HepG2 (cell line): ENCODE measurements around the gene TEX51. TPM values are rescaled to one million over a fixed set of nuclear protein-coding genes. Genes with fewer than 3 reads are reported as not detected.

ENCODE experiments used
- ATAC-seq: fragments of 200-7000 bp; cut with Tn5 transposase; 3 replicates; pipeline ENCODE4 v1.9.1; 2020; ENCODE audit warnings: mild to moderate bottlenecking, moderate library complexity
- BruUV-seq: library from RNA; stranded (reverse); fragments of 400-500 nt; replicated peaks from 2 replicates; lab custom pipeline; 2021; lab: Mats Ljungman, UMichigan
- CTCF ChIA-PET: fragments of 300-600 bp; formaldehyde crosslinking; extraction: SDS; loops from one replicate; lab custom pipeline; 2021; ENCODE audit warnings: low total read pairs, inconsistent platforms, low intra/inter-chr PET ratio; lab: Yijun Ruan, JAX
- POLR2A ChIA-PET: fragments of 350-600 bp; sonication (Branson Sonifier 250); formaldehyde crosslinking; loops from one replicate; lab custom pipeline; 2020; ENCODE audit warnings: antibody characterized with exemption, inconsistent platforms; lab: Yijun Ruan, JAX
- DNase-seq: peaks from one replicate; pipeline ENCODE4 v3.0.0-alpha.2; 2015; ENCODE audit warnings: low spot score
- FAIRE-seq: peaks from 3 replicates; lab custom pipeline; 2011; peaks lifted over from hg19 to GRCh38; lab: Jason Lieb, UNC
- H2AFZ ChIP-seq: one replicate; pipeline ENCODE4 v1.6.1; 2011; ENCODE audit warnings: low read length, inconsistent platforms
- H3K27ac ChIP-seq: fragments of 300-600 bp; 3 replicates; pipeline ENCODE4 v1.8.0; 2011; ENCODE audit warnings: mixed run types, mild to moderate bottlenecking, mixed read lengths, low read length, inconsistent platforms; ENCODE audit not compliant: insufficient read depth; ENCODE audit errors: extremely low read length
- H3K27me3 ChIP-seq, 2 experiments: fragments of 200-600 bp in 1 of 2; 2 replicates in 1 of 2; 3 replicates in 1 of 2; pipeline versions ENCODE4 v1.6.0 to v1.8.0; 2011; ENCODE audit warnings: low read length in 2 of 2, mild to moderate bottlenecking in 2 of 2, moderate library complexity in 2 of 2, inconsistent platforms in 1 of 2; ENCODE audit not compliant: insufficient read depth in 2 of 2, control insufficient read depth in 1 of 2
- H3K36me3 ChIP-seq, 2 experiments: fragments of 200-600 bp in 1 of 2; replicated peaks in 1 of 2; 2 replicates in 1 of 2; 3 replicates in 1 of 2; pipeline versions ENCODE4 v1.5.1 to v1.8.0; 2011; ENCODE audit warnings: low read length in 2 of 2, inconsistent platforms in 1 of 2; ENCODE audit not compliant: insufficient read depth in 2 of 2, control insufficient read depth in 1 of 2
- H3K4me1 ChIP-seq: 2 replicates; pipeline ENCODE4 v1.5.1; 2012; ENCODE audit warnings: low read length, inconsistent platforms; ENCODE audit not compliant: insufficient read depth
- H3K4me2 ChIP-seq: 2 replicates; pipeline ENCODE4 v1.6.0; 2011; ENCODE audit warnings: low read depth, low read length, inconsistent platforms
- H3K4me3 ChIP-seq, 3 experiments: fragments of 200-600 bp in 1 of 3; sonication (generic), shearing (Covaris generic) in 1 of 3; replicated peaks in 1 of 3; 2 replicates each; pipeline ENCODE4 v1.5.1; 2011 to 2016; ENCODE audit warnings: low read length in 3 of 3, inconsistent platforms in 2 of 3, low read depth in 2 of 3, mild to moderate bottlenecking in 2 of 3, control low read depth in 1 of 3, mixed read lengths in 1 of 3; ENCODE audit not compliant: insufficient read depth in 1 of 3
- H3K79me2 ChIP-seq: one replicate; pipeline ENCODE4 v1.6.1; 2011; ENCODE audit warnings: low read length, inconsistent platforms; ENCODE audit not compliant: insufficient read depth
- H3K9ac ChIP-seq: 2 replicates; pipeline ENCODE4 v1.6.0; 2011; ENCODE audit warnings: mild to moderate bottlenecking, low read depth, low read length, inconsistent platforms; ENCODE audit not compliant: insufficient read depth
- H3K9me3 ChIP-seq: 2 replicates; pipeline ENCODE4 v1.5.1; 2012; ENCODE audit warnings: mild to moderate bottlenecking, low read length
- H4K20me1 ChIP-seq: 2 replicates; pipeline ENCODE4 v1.6.0; 2011; ENCODE audit warnings: inconsistent platforms, mild to moderate bottlenecking, low read length, moderate library complexity; ENCODE audit not compliant: insufficient read depth
- AKAP8 ChIP-seq: sonication (generic); formaldehyde crosslinking; IDR thresholded peaks from 2 replicates; pipeline ENCODE4 v1.5.1; 2020; ENCODE audit warnings: mild to moderate bottlenecking, missing genetic modification reagents
- CSRNP1 ChIP-seq: sonication (generic); formaldehyde crosslinking; IDR thresholded peaks from 2 replicates; pipeline ENCODE4 v1.8.1; 2023; ENCODE audit warnings: mild to moderate bottlenecking, missing genetic modification reagents
- IRF1 ChIP-seq: sonication (generic); formaldehyde crosslinking; IDR thresholded peaks from 2 replicates; pipeline ENCODE4 v1.4.0; 2020; ENCODE audit warnings: low read depth, mild to moderate bottlenecking, missing genetic modification reagents
- IRF2 ChIP-seq: IDR thresholded peaks from 2 replicates; pipeline ENCODE4 v1.6.1; 2018; ENCODE audit warnings: missing genetic modification reagents, missing compliant biosample characterization
- KLF16 ChIP-seq, 2 experiments: sonication (generic) in 1 of 2; formaldehyde crosslinking in 1 of 2; IDR thresholded peaks; 2 replicates each; pipeline versions ENCODE4 v1.6.1 to v1.8.0; 2016 to 2023; ENCODE audit warnings: missing genetic modification reagents in 2 of 2, missing compliant biosample characterization in 1 of 2
- RARG ChIP-seq: sonication (generic); formaldehyde crosslinking; IDR thresholded peaks from 2 replicates; pipeline ENCODE4 v1.4.0; 2020; ENCODE audit warnings: low read depth, mild to moderate bottlenecking, missing genetic modification reagents
- RCOR2 ChIP-seq: IDR thresholded peaks from 2 replicates; pipeline ENCODE4 v1.6.1; 2016; ENCODE audit warnings: missing biosample characterization, missing genetic modification reagents
- SIX4 ChIP-seq: sonication (generic); formaldehyde crosslinking; IDR thresholded peaks from 2 replicates; pipeline ENCODE4 v1.4.0; 2020; ENCODE audit warnings: missing genetic modification reagents
- TGIF2 ChIP-seq: IDR thresholded peaks from 2 replicates; pipeline ENCODE4 v1.6.1; 2016; ENCODE audit warnings: control low read depth, missing compliant biosample characterization
- TIGD3 ChIP-seq: sonication (generic); formaldehyde crosslinking; IDR thresholded peaks from 2 replicates; pipeline ENCODE4 v1.5.1; 2020; ENCODE audit warnings: mild to moderate bottlenecking, missing genetic modification reagents, borderline replicate concordance
- ZIK1 ChIP-seq: sonication (generic); formaldehyde crosslinking; IDR thresholded peaks from 2 replicates; pipeline ENCODE4 v1.5.0; 2020; ENCODE audit warnings: mild to moderate bottlenecking, low read depth, missing genetic modification reagents, borderline replicate concordance
- ZNF180 ChIP-seq: sonication (generic); formaldehyde crosslinking; IDR thresholded peaks from 2 replicates; pipeline ENCODE4 v1.4.0; 2020; ENCODE audit warnings: low read depth, missing genetic modification reagents, borderline replicate concordance
- ZNF570 ChIP-seq: sonication (generic); formaldehyde crosslinking; IDR thresholded peaks from 2 replicates; pipeline ENCODE4 v1.4.0; 2020; ENCODE audit warnings: mild to moderate bottlenecking, missing genetic modification reagents, borderline replicate concordance
- in situ Hi-C: cut with HindIII; loops from 2 replicates; pipeline ENCODE4 v1.10.0; 2017; ENCODE audit warnings: low pct_unique_long_range_greater_than_20kb; ENCODE audit not compliant: extremely low pct_ligation_motif_present
- intact Hi-C: fragments of 100-400 bp; cut with micrococcal nuclease; formaldehyde crosslinking; loops from one replicate; pipeline ENCODE4 v1.10.0; 2022; ENCODE audit not compliant: unreplicated experiment
- polyA plus RNA-seq, 8 experiments: library from polyadenylated mRNA; depleted of rRNA in 3 of 8; stranded (reverse) in 7 of 8; unstranded in 1 of 8; fragments of >200 nt; fragmentation: Illumina TruSeq in 4 of 8; extraction: Trizol in 4 of 8; gene quantifications; 2 replicates each; pipeline versions ENCODE4 v1.2.1 to v1.2.3, GENCODE V29; 2011 to 2016; ENCODE audit warnings: low read depth in 4 of 8, missing spikeins in 1 of 8, mixed read lengths in 1 of 8; ENCODE audit not compliant: insufficient read depth in 1 of 8
- total RNA-seq, 5 experiments: library from RNA; depleted of rRNA; stranded (reverse); fragments of >200 nt; fragmentation: Illumina TruSeq; extraction: Trizol; gene quantifications; 2 replicates each; pipeline ENCODE4 v1.2.3, GENCODE V29; 2016; ENCODE audit warnings: low read depth in 1 of 5
- TF ChIP-seq, protein P1 (sequence below): IDR thresholded peaks from 2 replicates; pipeline ENCODE4 v1.4.0; 2020; ENCODE audit warnings: mild to moderate bottlenecking, missing genetic modification reagents

TEX51 gene
- total and polyA plus RNA-seq, 2 of the 13 experiments (the other 11 are each of a cell fraction or from before 2014, with no cell fraction given), result not detected

GRCh38 chr2:126859631-126860030 is 39.1 kb upstream of the TEX51 start:
- Histone ChIP-seq H3K9me3 (no peaks in the 10 kb centered on the region), H3K79me2 (no peaks in the 10 kb centered on the region), H3K4me2 (no peak overlapping the region), H3K4me3 (no peak overlapping the region), H3K27ac (no peak overlapping the region), H3K27me3 (peaks cover 0 to 8% of the 10 kb centered on the region in 2 experiments; a peak in 2 of 5 replicates), H3K9ac (no peak overlapping the region), H2AFZ (no peak overlapping the region), H3K4me1 (no peaks in the 10 kb centered on the region), H4K20me1 (no peaks in the 10 kb centered on the region), H3K36me3 (no peaks in the 10 kb centered on the region)
- FAIRE-seq, result no peak
- ATAC-seq, result no peak
- in situ Hi-C loops (no loop called here), intact Hi-C loops (loop anchor here (10.0 kb wide), 1 partner anchor 185 kb away; no protein-coding TSS in a partner anchor)
- no peak for TF ChIP-seq RARG (CRISPR knock-in tag)
- TF ChIP-seq IRF1 (CRISPR knock-in tag), result no peak
- TF ChIP-seq ZNF180 (CRISPR knock-in tag), result no peak
- TF ChIP-seq AKAP8 (CRISPR knock-in tag), result no peak
- TF ChIP-seq KLF16 (CRISPR knock-in tag; IDR thresholded peaks at IDR 0.05), result no peak
- TF ChIP-seq RCOR2, result no peak
- TF ChIP-seq ZIK1 (CRISPR knock-in tag), result no peak
- TF ChIP-seq, protein P1, sequence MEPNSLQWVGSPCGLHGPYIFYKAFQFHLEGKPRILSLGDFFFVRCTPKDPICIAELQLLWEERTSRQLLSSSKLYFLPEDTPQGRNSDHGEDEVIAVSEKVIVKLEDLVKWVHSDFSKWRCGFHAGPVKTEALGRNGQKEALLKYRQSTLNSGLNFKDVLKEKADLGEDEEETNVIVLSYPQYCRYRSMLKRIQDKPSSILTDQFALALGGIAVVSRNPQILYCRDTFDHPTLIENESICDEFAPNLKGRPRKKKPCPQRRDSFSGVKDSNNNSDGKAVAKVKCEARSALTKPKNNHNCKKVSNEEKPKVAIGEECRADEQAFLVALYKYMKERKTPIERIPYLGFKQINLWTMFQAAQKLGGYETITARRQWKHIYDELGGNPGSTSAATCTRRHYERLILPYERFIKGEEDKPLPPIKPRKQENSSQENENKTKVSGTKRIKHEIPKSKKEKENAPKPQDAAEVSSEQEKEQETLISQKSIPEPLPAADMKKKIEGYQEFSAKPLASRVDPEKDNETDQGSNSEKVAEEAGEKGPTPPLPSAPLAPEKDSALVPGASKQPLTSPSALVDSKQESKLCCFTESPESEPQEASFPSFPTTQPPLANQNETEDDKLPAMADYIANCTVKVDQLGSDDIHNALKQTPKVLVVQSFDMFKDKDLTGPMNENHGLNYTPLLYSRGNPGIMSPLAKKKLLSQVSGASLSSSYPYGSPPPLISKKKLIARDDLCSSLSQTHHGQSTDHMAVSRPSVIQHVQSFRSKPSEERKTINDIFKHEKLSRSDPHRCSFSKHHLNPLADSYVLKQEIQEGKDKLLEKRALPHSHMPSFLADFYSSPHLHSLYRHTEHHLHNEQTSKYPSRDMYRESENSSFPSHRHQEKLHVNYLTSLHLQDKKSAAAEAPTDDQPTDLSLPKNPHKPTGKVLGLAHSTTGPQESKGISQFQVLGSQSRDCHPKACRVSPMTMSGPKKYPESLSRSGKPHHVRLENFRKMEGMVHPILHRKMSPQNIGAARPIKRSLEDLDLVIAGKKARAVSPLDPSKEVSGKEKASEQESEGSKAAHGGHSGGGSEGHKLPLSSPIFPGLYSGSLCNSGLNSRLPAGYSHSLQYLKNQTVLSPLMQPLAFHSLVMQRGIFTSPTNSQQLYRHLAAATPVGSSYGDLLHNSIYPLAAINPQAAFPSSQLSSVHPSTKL, result no peak
- no peak for TF ChIP-seq TIGD3 (CRISPR knock-in tag)
- TF ChIP-seq IRF2 (CRISPR knock-in tag), result no peak
- no peak for TF ChIP-seq CSRNP1 (CRISPR knock-in tag)
- no peak for TF ChIP-seq SIX4
- no peak for TF ChIP-seq TGIF2
- TF ChIP-seq ZNF570 (CRISPR knock-in tag), result no peak
- ChIA-PET CTCF (no interaction called here), POLR2A (no interaction called here)
- BruUV-seq, result no TSS peak
- no peak for DNase-seq
